SHP77 treated with DMSO at 0.1 percent for 48 hours (cell line): ENCODE data around the gene PBXIP1.
"Not testable (repeated sequence)": the region's sequence is repeated elsewhere in the genome, so short reads cannot be mapped to it uniquely, and the experiment has no call there.

Experiments
- DNase-seq: peaks from one replicate; lab custom pipeline; 2025; lab: John Stamatoyannopoulos, UW

Gene PBXIP1

GRCh38 chr1:154936555-154937084 lies 19.3 kb downstream of the PBXIP1 start, which contains the start of gene PMVK:
Gene PMVK, minus strand, starts transcription at chr1:154936719. Its CDS starts 34 bp downstream, at chr1:154936685.
- peak; percentile 97 for DNase-seq

DNA sequence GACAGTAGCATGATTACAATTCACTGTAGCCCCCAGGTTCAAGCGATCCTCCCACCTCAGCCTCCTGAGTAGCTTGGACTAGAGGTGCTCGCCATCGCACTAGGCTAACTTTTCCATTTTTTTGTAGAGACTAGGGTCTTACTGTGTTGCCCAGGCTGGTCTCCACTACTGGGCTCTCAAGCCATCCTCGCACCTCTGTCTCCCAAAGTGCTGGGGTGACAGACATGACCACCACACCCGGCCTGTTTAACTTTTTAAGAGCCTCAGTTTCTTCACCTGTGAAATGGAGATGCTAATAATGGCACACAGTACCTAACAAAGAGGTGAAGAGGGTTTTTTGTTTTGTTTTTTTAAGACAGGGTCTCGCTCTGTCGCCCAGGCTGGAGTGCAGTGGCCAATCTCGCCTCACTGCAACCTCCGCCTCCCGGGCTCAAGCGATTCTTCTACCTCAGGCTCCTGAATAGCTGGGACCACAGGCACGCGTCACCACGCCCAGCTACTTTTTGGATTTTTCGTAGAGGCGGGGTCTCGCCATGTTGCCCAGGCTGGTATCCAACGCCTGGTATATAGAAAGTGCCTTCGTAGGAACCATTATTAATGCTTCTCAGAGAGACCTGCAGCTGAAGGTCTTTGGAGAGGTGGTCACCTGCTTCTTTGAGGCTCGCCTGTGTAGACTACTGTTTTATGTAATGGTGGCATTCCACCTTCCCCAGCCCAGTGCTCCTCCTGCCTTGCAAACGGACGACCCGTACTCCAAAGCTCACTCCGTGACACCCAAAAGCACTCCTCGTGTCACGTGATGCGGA lies 19.9 kb downstream of the PBXIP1 start:
- DNase-seq: no peak

DNA sequence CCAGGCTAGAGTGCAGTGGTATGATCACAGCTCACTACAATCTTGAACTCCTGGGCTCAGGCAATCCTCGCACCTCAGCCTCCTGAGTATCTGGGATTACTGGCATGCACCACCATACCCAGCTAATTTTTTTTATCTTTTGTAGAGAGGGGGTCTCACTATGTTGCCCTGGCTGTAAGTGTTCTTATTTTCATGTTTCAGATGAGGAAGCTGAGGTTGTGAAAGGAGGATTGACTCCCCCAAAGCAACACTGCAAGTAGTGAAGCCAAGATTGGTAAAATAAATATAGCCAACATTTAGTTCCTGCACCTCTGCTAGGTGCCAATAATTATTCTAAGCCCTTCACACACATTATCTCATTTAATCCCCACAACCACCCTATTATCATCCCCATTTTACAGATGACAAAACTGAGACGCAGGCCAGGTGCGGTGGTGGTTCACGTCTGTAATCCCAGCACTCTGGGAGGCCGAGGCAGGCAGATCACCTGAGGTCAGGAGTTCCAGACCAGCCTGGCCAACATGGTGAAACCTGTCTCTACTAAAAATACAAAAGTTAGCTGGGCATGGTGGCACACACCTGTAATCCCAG lies 21.4 kb downstream of the PBXIP1 start:
- no peak for DNase-seq

GRCh38 chr1:154931940-154932487 lies 23.9 kb downstream of the PBXIP1 start:
- DNase-seq: no peak

- no peak for DNase-seq
These were observed 29.7 kb downstream of the PBXIP1 start for GRCh38 chr1:154926201-154926600.

GRCh38 chr1:154925335-154926170 lies 30.3 kb downstream of the PBXIP1 start:
- DNase-seq: no peak

DNA sequence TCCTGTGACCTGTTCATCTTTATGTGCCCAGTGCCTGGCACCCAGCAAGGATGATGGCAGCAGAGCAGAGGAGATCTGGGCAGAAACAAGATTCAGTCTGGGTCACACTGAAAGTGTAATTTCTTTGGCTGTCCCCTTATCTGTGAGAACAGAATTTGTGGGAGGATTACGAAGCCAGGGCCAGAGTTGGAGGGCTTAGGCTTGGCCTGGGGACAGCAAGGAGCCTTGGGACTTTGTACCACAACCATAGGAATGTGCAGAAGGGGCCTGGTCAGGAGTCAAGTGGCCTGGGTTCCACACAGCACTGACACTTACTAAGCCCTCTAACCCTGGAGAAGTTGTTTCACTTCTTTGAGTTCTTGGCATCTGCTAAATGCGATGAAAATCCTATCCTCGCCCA lies 32.2 kb downstream of the PBXIP1 start:
- DNase-seq: no peak

- no peak for DNase-seq
These were observed 42.6 kb downstream of the PBXIP1 start for GRCh38 chr1:154913273-154913672.

DNA sequence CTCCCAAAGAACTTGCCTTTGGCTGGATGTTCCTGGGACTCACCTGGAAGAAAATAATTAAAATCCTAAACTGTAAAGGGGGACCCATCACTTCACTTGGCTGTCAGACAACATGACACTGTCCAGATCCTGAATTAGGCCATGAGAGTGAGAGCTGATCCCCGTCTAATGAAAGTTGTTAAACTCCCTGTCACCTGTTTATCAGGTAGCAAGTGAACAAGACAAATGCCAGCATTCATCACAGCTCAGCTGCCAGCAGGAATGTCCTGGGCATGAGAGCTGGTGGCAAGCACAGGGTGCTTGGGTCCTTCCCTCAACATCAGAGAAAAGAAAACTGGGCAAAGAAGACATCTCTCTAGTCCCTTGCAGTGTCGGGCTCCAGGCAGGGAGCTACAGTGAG lies 43.1 kb downstream of the PBXIP1 start:
- DNase-seq: no peak

GRCh38 chr1:154911691-154912550 lies 44.0 kb downstream of the PBXIP1 start:
- DNase-seq: no peak

DNA sequence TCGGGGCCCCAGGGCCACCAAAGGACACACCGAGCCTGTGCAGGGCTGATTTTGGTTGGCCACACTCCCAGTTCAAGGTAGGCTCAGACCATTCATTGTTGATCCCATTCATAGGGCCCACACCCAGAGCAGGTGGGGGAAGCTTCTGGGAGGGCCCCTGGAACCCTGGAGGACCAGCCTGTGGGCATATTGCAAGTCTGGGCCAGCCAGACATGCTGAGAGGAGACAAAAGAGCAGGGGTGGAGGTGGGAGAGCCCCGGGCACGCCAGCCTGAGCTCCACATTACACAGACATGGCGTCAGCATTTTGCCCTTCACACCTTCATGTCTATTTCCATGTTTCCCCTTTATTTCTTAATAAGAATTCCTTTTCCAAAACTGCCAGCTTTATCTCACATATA lies 45.0 kb downstream of the PBXIP1 start:
- no peak for DNase-seq

DNA sequence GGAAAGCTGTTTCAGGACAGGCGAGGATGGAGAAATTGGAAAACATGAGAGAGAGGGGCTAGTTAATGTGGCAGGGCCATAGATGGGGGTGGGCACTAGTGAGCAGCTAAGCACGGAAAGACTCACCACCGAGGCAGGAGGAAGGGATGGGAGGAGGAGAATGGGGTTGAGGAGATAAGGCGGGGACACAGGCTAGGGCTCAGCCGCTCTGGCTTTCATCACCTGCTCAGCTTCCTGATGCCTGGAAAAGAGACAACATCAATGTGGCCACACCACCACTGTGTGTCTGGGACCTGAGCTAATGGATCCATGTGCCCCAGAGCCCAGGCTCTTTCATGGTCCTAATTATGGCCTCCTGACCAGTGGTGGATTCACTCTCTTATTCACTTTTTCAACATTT lies 47.0 kb downstream of the PBXIP1 start:
- no peak for DNase-seq

- DNase-seq: not testable (repeated sequence)
These were observed 47.8 kb downstream of the PBXIP1 start for GRCh38 chr1:154908129-154908528.

- DNase-seq: no peak
These were observed 49.2 kb downstream of the PBXIP1 start for GRCh38 chr1:154906621-154907081.

GRCh38 chr1:154902938-154903566 lies 52.8 kb downstream of the PBXIP1 start:
- no peak for DNase-seq

- DNase-seq: no peak
These were observed 54.3 kb downstream of the PBXIP1 start for GRCh38 chr1:154901591-154901990.

- no peak for DNase-seq
These were observed 56.9 kb downstream of the PBXIP1 start for GRCh38 chr1:154899041-154899440.

- no peak for DNase-seq
These were observed 59.1 kb downstream of the PBXIP1 start for GRCh38 chr1:154896771-154897286.

- no peak for DNase-seq
These were observed 60.1 kb downstream of the PBXIP1 start for GRCh38 chr1:154895798-154896197.
